Measurements from ENCODE around the gene KPNA4.

GRCh38 chr3:160464971-160465370 is 100.4 kb downstream of the KPNA4 start:
- no peak for TF ChIP-seq CTCF (IDR thresholded peaks at IDR 0.05)
- no peak for TF ChIP-seq POLR2A (IDR thresholded peaks at IDR 0.05)
